ENCODE results near the gene ADAMTS7.
"Not testable (repeated sequence)": the region's sequence is repeated elsewhere in the genome, so short reads cannot be mapped to it uniquely, and the experiment has no call there.

ADAMTS7 gene

DNA sequence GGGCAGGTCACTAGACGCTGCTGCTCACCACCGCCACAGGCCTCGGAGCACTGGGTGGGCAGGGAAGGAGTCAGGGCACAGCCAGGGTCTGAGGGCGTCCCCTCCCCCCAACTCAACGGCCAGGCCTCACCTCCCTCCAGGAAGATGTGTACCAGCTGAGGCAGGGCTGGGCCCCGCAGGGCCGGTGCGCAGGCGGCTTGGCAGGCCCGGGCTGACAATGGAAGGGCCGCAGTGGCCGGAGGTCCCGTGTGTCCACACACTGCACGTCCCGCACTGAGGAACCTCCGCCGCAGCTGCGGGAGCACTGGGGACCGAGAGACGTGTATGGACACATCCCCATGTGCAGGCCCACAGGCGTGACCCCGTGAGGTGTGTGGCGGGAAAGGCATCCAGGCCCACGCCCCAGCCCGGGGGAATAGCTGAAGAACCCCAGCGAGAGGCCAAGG, 47.4 kb downstream of the ADAMTS7 start:
- TF ChIP-seq, protein P1, sequence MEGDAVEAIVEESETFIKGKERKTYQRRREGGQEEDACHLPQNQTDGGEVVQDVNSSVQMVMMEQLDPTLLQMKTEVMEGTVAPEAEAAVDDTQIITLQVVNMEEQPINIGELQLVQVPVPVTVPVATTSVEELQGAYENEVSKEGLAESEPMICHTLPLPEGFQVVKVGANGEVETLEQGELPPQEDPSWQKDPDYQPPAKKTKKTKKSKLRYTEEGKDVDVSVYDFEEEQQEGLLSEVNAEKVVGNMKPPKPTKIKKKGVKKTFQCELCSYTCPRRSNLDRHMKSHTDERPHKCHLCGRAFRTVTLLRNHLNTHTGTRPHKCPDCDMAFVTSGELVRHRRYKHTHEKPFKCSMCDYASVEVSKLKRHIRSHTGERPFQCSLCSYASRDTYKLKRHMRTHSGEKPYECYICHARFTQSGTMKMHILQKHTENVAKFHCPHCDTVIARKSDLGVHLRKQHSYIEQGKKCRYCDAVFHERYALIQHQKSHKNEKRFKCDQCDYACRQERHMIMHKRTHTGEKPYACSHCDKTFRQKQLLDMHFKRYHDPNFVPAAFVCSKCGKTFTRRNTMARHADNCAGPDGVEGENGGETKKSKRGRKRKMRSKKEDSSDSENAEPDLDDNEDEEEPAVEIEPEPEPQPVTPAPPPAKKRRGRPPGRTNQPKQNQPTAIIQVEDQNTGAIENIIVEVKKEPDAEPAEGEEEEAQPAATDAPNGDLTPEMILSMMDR (IDR thresholded peaks at IDR 0.05; ENCODE audit: low read depth, low read length): no peak
- Histone ChIP-seq H3K4me3 (ENCODE audit: low read depth, low read length) (no peak overlapping the region), H3K27ac (no peak overlapping the region)

DNA sequence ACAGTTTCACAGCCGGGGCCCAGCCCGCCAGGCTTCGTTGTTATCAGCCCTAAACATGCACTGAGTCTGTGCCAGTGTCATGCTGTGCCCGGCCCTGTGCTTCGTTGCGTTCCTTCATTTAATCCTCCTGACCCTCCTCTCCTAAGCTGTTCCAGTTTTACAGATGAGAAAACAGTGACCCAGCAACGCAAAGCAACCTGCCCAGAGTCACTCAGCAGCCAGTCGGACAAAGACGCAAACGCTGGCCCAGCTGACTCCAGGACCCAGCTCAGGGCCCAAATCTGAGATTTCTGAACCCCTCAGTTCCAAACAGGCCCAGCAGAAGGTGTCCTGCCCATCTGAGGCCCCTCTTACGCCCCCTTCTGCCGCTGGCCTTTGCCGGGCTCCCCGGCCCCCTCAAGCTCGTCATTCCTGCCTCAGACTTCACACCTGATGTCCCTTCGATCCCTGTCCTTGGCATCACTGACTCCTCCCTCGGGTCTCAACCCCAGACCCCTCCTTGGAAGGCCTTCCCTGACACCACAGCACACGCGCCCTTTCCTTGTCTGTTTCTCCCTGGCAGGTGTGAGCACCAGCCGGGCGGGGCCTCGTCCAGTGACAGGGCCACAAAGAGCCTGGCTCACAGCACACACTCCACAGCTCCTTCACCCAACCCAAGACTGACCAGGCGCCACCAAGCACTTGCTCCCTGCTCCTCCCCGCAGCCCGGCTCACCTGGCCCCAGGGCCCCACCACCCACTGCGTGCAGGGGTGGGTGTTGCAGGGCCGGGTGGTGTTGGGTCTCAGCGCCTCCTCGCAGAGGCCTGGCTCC, 48.1 kb downstream of the ADAMTS7 start:
- Histone ChIP-seq H3K4me3 (ENCODE audit: low read depth, low read length) (no peak overlapping the region), H3K36me3 (no peaks in the 10 kb centered on the region), H3K9me3 (ENCODE audit: severe bottlenecking) (no peaks in the 10 kb centered on the region), H3K27me3 (ENCODE audit: insufficient read depth, low read depth, severe bottlenecking) (no peaks in the 10 kb centered on the region), H3K27ac (no peak overlapping the region)
- TF ChIP-seq, protein P1 (IDR thresholded peaks at IDR 0.05; ENCODE audit: low read depth, low read length): no peak
- no peak for DNase-seq

More for the DNA sequence above, 47.4 kb downstream of the ADAMTS7 start:
- Histone ChIP-seq H3K9me3 (ENCODE audit: severe bottlenecking) (no peaks in the 10 kb centered on the region), H3K27me3 (ENCODE audit: insufficient read depth, low read depth, severe bottlenecking) (no peaks in the 10 kb centered on the region), H3K36me3 (no peaks in the 10 kb centered on the region)
- DNase-seq: no peak

DNA sequence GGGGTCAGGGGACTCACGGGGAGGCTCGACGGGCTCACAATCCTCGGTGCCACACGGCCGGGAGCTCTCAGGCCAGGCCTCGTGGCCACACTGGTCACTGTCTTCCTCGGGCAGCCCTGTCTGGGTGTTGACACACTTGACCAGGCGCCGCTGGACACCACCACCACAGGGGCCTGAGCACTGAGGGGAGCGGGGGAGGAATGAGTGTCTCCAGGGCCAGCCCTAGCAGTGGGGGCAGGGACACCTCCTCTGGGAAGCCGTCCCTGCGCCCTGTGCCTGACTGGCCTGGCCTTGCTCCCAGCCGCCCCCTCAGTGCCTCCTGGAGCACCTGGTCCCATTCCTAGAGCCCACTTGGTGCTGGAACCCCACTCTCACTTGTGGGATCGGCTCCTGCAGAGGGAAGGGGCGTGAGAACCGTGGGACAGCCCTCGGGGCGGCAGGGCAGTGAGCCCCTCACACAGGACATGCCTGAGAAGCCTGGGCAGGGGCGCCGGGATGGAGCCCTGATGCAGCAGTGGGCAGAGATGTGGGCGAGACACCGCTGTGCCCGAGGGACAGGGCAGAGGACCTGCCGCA, 48.8 kb downstream of the ADAMTS7 start:
- H3K36me3 ChIP-seq; H3K27ac ChIP-seq; H3K4me3 ChIP-seq (ENCODE audit: low read depth, low read length); H3K9me3 ChIP-seq (ENCODE audit: severe bottlenecking); DNase-seq; H3K27me3 ChIP-seq (ENCODE audit: insufficient read depth, low read depth, severe bottlenecking): not testable (repeated sequence)

DNA sequence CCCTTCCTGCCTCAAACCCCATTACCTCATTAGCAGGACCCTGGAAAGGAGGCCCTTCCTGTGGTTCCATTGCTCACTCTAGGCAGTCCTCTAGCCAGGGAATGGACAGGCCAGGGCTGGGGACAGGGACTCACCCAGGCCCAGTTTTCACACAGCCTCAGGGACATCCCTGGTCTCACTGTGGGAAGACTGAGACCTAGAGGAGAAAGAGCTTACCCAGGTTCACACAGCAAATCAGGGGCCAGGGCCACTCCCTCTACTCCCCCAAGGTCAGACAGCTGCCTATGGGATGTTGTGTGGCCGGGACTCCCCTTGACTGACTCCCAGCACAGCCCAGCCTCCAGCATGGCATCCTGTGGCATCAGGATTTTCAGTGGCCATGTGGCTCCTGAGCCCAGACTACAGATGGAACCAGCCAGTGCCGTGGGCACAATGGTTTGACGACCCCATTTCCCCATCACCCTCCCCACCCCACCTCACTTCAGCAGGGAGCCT, 49.3 kb downstream of the ADAMTS7 start:
- Histone ChIP-seq H3K27me3 (ENCODE audit: insufficient read depth, low read depth, severe bottlenecking) (no peaks in the 10 kb centered on the region), H3K9me3 (ENCODE audit: severe bottlenecking) (no peaks in the 10 kb centered on the region), H3K36me3 (no peaks in the 10 kb centered on the region), H3K27ac (peak overlapping the region; percentile 24; the same call in 1 of the 2 replicates), H3K4me3 (ENCODE audit: low read depth, low read length) (no peak overlapping the region)
- TF ChIP-seq, protein P1 (IDR thresholded peaks at IDR 0.05; ENCODE audit: low read depth, low read length): no peak
- no peak for DNase-seq

DNA sequence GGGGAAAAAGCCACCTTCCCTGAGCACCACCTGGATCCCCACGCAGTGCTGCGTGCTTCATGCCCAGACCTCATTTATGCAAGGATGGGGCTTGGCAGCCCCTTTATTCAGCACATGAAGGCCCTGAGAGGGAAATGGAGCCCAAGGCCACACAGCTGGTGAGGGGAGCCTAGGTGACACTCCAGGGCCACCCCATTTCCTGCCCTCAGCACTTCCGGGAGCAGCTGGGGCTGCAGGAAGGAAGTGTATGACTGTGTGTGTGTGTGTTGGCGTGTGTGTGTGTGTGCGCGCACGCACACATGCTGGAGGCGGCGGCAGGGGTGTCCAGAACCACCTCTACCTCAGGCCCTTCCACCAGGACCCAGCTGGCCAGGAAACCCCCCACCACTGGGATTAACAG, 49.8 kb downstream of the ADAMTS7 start:
- H3K27ac ChIP-seq: peak overlapping the region; percentile 24; the same call in 1 of the 2 replicates
- not testable (repeated sequence) for DNase-seq; H3K4me3 ChIP-seq (ENCODE audit: low read depth, low read length); H3K9me3 ChIP-seq (ENCODE audit: severe bottlenecking); H3K36me3 ChIP-seq; H3K27me3 ChIP-seq (ENCODE audit: insufficient read depth, low read depth, severe bottlenecking)

- Histone ChIP-seq H3K27me3 (ENCODE audit: insufficient read depth, low read depth, severe bottlenecking) (no peaks in the 10 kb centered on the region), H3K4me3 (ENCODE audit: low read depth, low read length) (no peak overlapping the region), H3K36me3 (no peaks in the 10 kb centered on the region), H3K27ac (no peak overlapping the region), H3K9me3 (ENCODE audit: severe bottlenecking) (no peaks in the 10 kb centered on the region)
- no peak for DNase-seq
- TF ChIP-seq, protein P1 (IDR thresholded peaks at IDR 0.05; ENCODE audit: low read depth, low read length): no peak
These were observed 50.2 kb downstream of the ADAMTS7 start for GRCh38 chr15:78761020-78761419.

GRCh38 chr15:78760091-78760882, 51.0 kb downstream of the ADAMTS7 start:
- not testable (repeated sequence) for H3K27me3 ChIP-seq (ENCODE audit: insufficient read depth, low read depth, severe bottlenecking); H3K27ac ChIP-seq; H3K4me3 ChIP-seq (ENCODE audit: low read depth, low read length); DNase-seq; H3K9me3 ChIP-seq (ENCODE audit: severe bottlenecking); H3K36me3 ChIP-seq

DNA sequence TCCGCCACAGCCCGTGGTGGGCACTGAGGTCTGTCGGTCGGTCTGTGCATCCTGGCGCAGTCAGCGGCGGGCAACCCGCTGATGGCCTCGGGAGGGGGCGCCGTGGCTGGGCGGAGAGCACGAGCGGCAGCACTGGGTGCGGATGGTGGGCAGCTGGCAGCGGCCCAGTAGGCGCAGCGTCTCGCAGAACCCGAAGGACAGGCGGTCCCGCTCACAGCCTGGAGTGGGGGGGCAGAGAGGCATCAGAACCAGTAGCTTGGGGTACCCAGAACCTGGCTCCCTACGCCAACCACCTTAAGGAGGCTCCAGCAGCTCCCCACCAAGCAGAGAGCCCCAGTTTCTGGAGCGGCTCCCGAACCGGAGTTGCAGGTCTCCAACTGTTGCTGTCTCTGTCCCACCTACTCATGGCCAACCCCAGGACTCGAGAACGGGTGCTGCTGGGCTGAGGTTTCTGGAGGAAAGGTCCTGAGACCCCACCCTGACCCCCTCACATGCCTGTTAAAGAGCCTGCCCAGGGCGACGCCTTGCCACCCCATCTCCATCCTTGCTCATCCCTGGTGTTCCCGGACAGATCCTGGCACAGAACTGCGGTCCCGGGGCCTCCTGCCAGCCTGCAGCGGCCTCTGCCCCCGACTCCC, 51.8 kb downstream of the ADAMTS7 start:
- not testable (repeated sequence) for H3K4me3 ChIP-seq (ENCODE audit: low read depth, low read length); H3K27me3 ChIP-seq (ENCODE audit: insufficient read depth, low read depth, severe bottlenecking); H3K27ac ChIP-seq; H3K9me3 ChIP-seq (ENCODE audit: severe bottlenecking); DNase-seq; H3K36me3 ChIP-seq

All from WERI-Rb-1 (cell line).